ENCODE measurements around the gene RPN1. TPM values are rescaled to one million over a fixed set of nuclear protein-coding genes. Genes with fewer than 3 reads are reported as not detected.
"Not testable (repeated sequence)": the region's sequence is repeated elsewhere in the genome, so short reads cannot be mapped to it uniquely, and the experiment has no call there.

The RPN1 gene
- total RNA-seq, 1 donor from 2014 or later = 121 TPM

- Mint-ChIP-seq H3K27me3 (ENCODE audit: unreplicated experiment) (peaks cover 4% of the 10 kb centered on the region), H3K4me1 (ENCODE audit: low read depth, unreplicated experiment) (peaks cover 2% of the 10 kb centered on the region), H3K4me3 (ENCODE audit: unreplicated experiment) (no peak overlapping the region), H3K9me3 (ENCODE audit: unreplicated experiment) (peaks cover 4% of the 10 kb centered on the region), H3K36me3 (ENCODE audit: unreplicated experiment) (no peaks in the 10 kb centered on the region), H3K27ac (ENCODE audit: unreplicated experiment) (no peak overlapping the region)
- TF ChIP-seq CTCF (IDR thresholded peaks at IDR 0.05; ENCODE audit: partially characterized antibody, unreplicated experiment) = no peak
- no peak for DNase-seq
Measured at GRCh38 chr3:128597900-128598299, 52.7 kb downstream of the RPN1 start.

GRCh38 chr3:128592864-128593263 lies 57.8 kb downstream of the RPN1 start:
- Mint-ChIP-seq H3K27me3 (ENCODE audit: unreplicated experiment) (no peaks in the 10 kb centered on the region), H3K4me1 (ENCODE audit: low read depth, unreplicated experiment) (peaks cover 2% of the 10 kb centered on the region), H3K27ac (ENCODE audit: unreplicated experiment) (no peak overlapping the region), H3K4me3 (ENCODE audit: unreplicated experiment) (no peak overlapping the region), H3K36me3 (ENCODE audit: unreplicated experiment) (peaks cover 5% of the 10 kb centered on the region), H3K9me3 (ENCODE audit: unreplicated experiment) (peaks cover 5% of the 10 kb centered on the region)
- DNase-seq = no peak
- TF ChIP-seq CTCF (IDR thresholded peaks at IDR 0.05; ENCODE audit: partially characterized antibody, unreplicated experiment) = no peak

- no peak overlapping the region for H3K27ac Mint-ChIP-seq (ENCODE audit: unreplicated experiment)
- no peak overlapping the region for H3K4me3 Mint-ChIP-seq (ENCODE audit: unreplicated experiment)
- no peak for TF ChIP-seq CTCF (IDR thresholded peaks at IDR 0.05; ENCODE audit: partially characterized antibody, unreplicated experiment)
- H3K9me3 Mint-ChIP-seq (ENCODE audit: unreplicated experiment) = peaks cover 5% of the 10 kb centered on the region
- H3K4me1 Mint-ChIP-seq (ENCODE audit: low read depth, unreplicated experiment) = peaks cover 2% of the 10 kb centered on the region
- no peak for DNase-seq
- H3K36me3 Mint-ChIP-seq (ENCODE audit: unreplicated experiment) = peaks cover 11% of the 10 kb centered on the region
- no peaks in the 10 kb centered on the region for H3K27me3 Mint-ChIP-seq (ENCODE audit: unreplicated experiment)
Measured at GRCh38 chr3:128591738-128592426, 58.7 kb downstream of the RPN1 start.

- peaks cover 11% of the 10 kb centered on the region for H3K36me3 Mint-ChIP-seq (ENCODE audit: unreplicated experiment)
- no peak overlapping the region for H3K4me3 Mint-ChIP-seq (ENCODE audit: unreplicated experiment)
- no peak overlapping the region for H3K27ac Mint-ChIP-seq (ENCODE audit: unreplicated experiment)
- peaks cover 2% of the 10 kb centered on the region for H3K4me1 Mint-ChIP-seq (ENCODE audit: low read depth, unreplicated experiment)
- peaks cover 5% of the 10 kb centered on the region for H3K9me3 Mint-ChIP-seq (ENCODE audit: unreplicated experiment)
- TF ChIP-seq CTCF (IDR thresholded peaks at IDR 0.05; ENCODE audit: partially characterized antibody, unreplicated experiment) = no peak
- no peaks in the 10 kb centered on the region for H3K27me3 Mint-ChIP-seq (ENCODE audit: unreplicated experiment)
- DNase-seq = no peak
Measured at GRCh38 chr3:128590948-128591347, 59.7 kb downstream of the RPN1 start.

- not testable (repeated sequence) for H3K27ac Mint-ChIP-seq (ENCODE audit: unreplicated experiment); H3K4me1 Mint-ChIP-seq (ENCODE audit: low read depth, unreplicated experiment); DNase-seq; H3K9me3 Mint-ChIP-seq (ENCODE audit: unreplicated experiment); H3K4me3 Mint-ChIP-seq (ENCODE audit: unreplicated experiment); H3K27me3 Mint-ChIP-seq (ENCODE audit: unreplicated experiment)
- H3K36me3 Mint-ChIP-seq (ENCODE audit: unreplicated experiment) = peaks cover 11% of the 10 kb centered on the region
Measured at GRCh38 chr3:128589985-128590384, 60.6 kb downstream of the RPN1 start.
